RPMI8226 (cell line): ENCODE data around the gene RNF144A.

Experiments
- DNase-seq: peaks from one replicate; pipeline ENCODE4 v3.0.0-alpha.2; 2015

The RNF144A gene

GRCh38 chr2:7009207-7009911, 92.1 kb downstream of the RNF144A start:
- DNase-seq, result no peak

GRCh38 chr2:7010391-7011054, 93.3 kb downstream of the RNF144A start:
- no peak for DNase-seq

- no peak for DNase-seq
Observed at GRCh38 chr2:7011356-7012083, 94.3 kb downstream of the RNF144A start.

GRCh38 chr2:7012141-7012764, 95.0 kb downstream of the RNF144A start:
- no peak for DNase-seq

GRCh38 chr2:7013471-7014160, 96.4 kb downstream of the RNF144A start:
- DNase-seq, result peak; percentile 42

- peak; percentile 62 for DNase-seq
Observed at GRCh38 chr2:7014174-7014640, 97.0 kb downstream of the RNF144A start.

- DNase-seq, result no peak
Observed at GRCh38 chr2:7015007-7015950, 98.1 kb downstream of the RNF144A start.

- DNase-seq, result no peak
Observed at GRCh38 chr2:7016148-7016547, 98.9 kb downstream of the RNF144A start.

GRCh38 chr2:7016601-7017211, 99.5 kb downstream of the RNF144A start:
- DNase-seq, result no peak

- DNase-seq, result no peak
Observed at GRCh38 chr2:7017671-7018281, 100.6 kb downstream of the RNF144A start.

GRCh38 chr2:7018282-7018701, 101.1 kb downstream of the RNF144A start:
- no peak for DNase-seq

- DNase-seq, result no peak
Observed at GRCh38 chr2:7018767-7019166, 101.6 kb downstream of the RNF144A start.

- DNase-seq, result no peak
Observed at GRCh38 chr2:7019191-7019590, 102.0 kb downstream of the RNF144A start.

- no peak for DNase-seq
Observed at GRCh38 chr2:7020059-7020458, 102.8 kb downstream of the RNF144A start.

GRCh38 chr2:7020468-7020867, 103.3 kb downstream of the RNF144A start:
- DNase-seq, result no peak

GRCh38 chr2:7020939-7021470, 103.8 kb downstream of the RNF144A start:
- DNase-seq, result no peak

GRCh38 chr2:7022492-7023385, 105.5 kb downstream of the RNF144A start:
- DNase-seq, result no peak

- DNase-seq, result no peak
Observed at GRCh38 chr2:7023542-7023941, 106.3 kb downstream of the RNF144A start.

- no peak for DNase-seq
Observed at GRCh38 chr2:7024261-7024660, 107.0 kb downstream of the RNF144A start.
